Glomerular endothelial cell (primary cell): ENCODE data around the gene PRORP. TPM values are rescaled to one million over a fixed set of nuclear protein-coding genes. Genes with fewer than 3 reads are reported as not detected.
"Not testable (repeated sequence)": the region's sequence is repeated elsewhere in the genome, so short reads cannot be mapped to it uniquely, and the experiment has no call there.

Source experiments
- DNase-seq: peaks from one replicate; pipeline ENCODE4 v3.0.0-alpha.2; 2011; ENCODE audit warnings: low read depth, low spot score; ENCODE audit errors: extremely low read depth
- total RNA-seq: library from RNA; depleted of rRNA; stranded (reverse); fragments of >200 nt; gene quantifications from 2 replicates; pipeline ENCODE4 v1.2.3, GENCODE V29; 2015

PRORP gene
- total RNA-seq, 1 donor from 2014 or later, result 58.6 TPM

DNA sequence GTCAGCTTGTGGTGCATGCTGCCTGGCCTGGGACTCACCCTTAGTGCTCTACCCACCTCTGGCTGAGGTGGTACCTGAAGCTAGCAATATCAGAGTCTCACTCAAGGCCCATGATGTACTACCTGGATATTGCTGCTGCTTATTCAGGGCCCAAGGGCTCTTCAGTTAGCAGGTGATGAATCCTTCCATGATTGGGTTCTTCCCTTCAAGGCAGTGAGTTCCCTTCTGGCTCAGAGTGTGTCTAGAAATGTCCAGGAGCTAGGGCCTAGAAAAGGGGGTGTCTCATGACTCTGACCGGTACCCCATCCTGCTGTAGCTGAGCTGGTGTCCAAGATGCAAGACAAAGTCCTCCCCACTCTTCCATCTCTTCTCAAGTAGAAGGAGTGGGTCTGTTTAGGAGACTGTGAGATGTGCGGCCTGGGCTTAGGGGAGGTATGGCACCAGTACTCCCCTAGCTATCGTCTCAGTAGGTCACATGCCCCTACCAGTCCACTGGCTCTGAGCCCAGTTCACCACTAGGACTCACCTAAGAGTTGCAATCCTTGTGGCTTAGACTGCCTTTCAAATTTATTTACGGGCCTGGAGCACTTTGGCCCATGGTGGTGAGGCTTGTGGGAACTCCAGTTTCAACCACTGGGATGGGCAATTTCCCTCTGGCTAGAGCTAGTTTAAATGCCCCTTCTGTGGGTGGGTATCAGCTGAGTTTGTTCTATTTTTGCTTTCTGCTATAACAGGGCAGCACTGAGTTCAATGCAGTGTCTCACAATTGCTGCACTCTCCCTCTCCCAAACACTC lies 12.2 kb downstream of the PRORP start:
- no peak for DNase-seq

DNA sequence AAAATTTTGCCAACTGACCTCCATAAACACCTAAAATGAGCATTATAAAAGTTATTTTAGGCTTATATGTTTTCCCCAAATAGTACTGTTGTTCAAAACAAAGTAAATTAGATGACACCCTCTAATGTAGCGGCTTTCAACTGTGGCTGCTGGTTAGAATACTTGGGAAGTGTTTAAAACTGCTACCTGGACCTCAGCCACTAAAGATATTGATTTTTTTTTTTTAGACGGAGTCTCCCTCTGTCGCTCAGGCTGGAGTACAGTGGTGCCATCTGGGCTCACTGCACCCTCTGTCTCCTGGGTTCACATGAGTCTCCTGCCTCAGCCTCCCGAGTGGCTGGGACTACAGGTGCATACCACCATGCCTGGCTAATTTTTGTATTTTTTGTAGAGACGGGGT lies 16.2 kb downstream of the PRORP start:
- DNase-seq, result no peak

DNA sequence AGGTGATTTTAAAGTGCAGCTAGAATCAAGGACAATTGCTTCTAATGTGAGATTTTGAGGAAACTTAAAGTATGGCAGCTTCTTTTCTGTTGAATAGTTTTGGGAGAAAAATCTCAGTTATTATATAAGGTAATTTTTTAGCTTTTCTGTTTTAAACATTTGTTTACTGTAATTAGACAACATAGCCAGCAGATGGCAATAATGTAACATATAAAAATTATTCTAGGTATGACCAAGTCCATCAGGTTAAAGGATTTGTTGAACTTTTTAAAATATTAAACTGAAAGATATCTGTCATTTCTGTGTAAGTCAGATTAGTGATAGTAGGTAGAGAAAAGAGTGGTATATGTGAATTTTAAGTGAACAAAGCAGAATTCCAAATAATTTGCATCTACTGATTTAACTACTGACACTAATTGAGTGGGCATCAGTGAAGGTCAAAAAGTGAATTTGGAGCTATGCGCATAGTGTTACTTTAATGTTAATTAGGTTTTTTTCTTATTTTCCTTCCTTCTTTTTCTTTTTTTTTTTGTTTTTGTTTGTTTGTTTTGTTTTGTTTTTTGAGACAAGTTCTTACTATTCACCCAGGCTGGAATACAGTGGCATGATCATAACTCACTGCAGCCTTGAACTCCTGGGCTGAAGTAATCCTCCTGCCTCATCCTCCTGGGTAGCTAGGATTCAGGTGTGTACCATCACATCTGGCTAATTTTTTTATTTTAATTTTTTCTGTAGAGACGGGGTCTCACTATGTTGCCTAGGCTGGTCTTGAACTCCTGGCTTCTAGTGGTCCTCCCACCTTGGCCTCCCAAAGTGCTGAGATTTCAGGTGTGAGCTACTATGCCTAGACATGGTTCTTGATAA lies 18.6 kb downstream of the PRORP start:
- DNase-seq, result no peak

DNA sequence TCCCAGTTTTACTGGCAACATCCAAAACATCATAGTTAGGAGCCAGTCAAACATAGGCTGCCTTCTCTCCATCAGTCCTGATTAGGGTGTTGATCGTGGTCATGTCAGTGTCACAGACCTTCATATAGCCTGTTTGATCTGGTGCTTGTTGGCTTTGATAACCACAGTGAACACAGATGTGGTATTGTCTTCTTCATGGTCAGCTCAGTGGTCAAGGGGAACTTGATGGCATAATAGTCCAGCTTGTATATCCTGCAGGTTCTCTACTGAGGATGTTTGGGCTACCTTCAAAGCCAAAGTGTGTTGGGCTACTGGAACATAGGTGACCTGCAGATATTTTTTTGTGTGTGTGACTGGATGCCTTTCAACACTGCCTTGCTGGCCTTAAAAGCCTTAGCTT lies 21.7 kb downstream of the PRORP start:
- no peak for DNase-seq

DNA sequence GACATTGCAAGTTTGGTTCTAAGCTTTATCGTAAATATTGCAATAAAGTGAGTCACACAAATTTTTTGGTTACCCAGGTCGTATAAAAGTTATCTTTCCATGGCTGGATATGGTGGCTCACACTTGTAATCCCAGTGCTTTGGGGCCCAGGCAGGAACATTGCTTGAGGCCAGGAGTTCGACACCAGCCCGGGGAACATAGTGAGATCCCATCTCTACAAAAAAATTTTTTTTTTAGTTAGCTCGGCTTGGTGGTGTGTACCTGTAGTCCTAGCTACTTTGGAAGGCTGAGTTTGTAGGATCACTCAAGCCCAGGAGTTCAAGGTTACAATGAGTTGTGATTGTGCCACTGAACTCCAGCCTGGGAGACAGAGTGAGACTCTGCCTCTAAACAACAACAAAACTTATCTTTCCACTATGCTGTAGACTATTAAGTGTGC lies 24.4 kb downstream of the PRORP start:
- DNase-seq, result no peak

DNA sequence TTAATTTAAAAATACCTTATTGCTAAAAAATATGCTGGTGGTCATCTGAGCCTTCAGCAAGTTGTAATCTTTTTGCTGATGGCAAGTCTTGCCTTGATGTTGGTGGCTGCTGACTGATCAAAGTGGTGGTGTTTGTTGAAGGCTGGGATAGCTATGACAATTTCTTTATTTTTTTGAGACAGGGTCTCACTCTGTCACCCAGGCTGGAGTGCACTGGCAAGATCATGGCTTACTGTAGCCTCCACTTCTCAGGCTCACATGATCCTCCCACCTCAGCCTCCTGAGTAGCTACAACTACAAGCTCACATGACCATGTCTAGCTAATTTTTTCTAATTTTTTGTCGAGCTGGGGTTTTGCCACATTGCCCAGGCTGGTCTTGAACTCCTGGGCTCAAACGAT lies 24.8 kb downstream of the PRORP start:
- DNase-seq, result no peak

DNA sequence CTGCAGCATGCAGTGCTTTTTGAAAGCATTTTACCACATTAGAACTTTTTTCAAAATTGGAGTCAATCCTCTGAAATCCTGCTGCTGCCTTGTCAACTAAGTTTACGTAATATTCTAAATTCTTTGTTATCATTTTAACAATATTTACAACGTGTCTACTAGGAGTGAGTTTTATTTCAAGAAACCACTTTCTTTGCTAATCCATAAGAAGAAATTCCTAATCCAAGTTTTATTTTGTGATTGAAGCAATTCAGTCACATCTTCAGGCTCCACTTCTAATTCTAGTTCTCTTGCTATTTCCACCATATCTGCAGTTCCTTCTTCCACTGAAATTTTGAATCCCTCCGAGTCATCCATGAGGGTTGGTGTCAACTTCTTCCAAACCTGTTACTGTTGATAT lies 25.4 kb downstream of the PRORP start:
- no peak for DNase-seq

DNA sequence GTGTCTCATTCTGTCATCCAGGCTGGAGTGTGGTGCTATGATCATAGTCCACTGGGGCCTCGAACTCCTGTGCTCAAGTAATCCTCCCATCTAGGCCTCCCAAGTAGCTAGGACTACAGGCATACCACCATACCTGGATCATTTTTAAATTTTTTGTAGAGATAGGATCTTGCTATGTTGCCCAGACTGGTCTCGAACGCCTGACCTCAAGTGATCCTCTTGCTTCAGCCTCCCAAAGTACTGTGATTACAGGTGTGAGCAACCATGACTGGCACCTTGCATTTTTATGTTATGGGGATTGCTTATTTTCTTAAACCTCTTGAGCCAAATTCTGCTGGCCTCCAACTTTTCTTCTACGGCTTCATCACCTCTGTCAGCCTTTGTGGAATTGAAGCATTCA lies 26.9 kb downstream of the PRORP start:
- DNase-seq, result no peak

DNA sequence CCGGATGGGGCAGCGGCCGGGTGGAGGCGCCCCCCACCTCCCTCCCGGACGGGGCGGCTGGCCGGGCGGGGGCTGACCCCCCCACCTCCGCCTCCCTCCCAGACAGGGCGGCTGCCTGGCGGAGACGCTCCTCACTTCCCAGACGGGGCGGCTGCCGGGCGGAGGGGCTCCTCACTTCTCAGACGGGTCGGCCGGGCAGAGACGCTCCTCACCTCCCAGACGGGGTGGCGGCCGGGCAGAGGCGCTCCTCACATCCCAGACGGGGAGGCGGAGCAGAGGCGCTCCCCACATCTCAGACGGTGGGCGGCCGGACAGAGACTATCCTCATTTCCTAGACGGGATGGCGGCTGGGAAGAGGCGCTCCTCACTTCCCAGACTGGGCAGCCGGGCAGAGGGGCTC lies 30.2 kb downstream of the PRORP start:
- not testable (repeated sequence) for DNase-seq

DNA sequence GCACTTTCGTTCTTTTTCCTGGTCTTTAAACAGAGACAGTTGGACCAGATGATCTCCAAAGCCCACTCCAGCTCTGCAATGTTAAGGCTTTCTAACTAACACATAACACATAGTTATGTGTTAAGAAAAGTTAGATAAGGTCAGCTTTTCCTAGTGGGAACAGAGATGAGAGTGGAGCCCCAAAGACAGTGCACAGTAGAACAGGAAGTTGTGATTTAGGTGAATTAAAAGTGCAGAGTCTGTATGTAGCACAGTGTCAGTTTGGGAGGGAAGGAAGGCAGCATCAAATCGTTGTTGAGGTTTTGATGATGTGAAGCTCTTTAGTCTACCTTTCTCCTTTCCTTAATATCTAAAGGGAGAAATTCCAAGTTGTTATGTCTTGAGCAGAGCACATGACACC lies 31.7 kb downstream of the PRORP start:
- DNase-seq, result no peak

DNA sequence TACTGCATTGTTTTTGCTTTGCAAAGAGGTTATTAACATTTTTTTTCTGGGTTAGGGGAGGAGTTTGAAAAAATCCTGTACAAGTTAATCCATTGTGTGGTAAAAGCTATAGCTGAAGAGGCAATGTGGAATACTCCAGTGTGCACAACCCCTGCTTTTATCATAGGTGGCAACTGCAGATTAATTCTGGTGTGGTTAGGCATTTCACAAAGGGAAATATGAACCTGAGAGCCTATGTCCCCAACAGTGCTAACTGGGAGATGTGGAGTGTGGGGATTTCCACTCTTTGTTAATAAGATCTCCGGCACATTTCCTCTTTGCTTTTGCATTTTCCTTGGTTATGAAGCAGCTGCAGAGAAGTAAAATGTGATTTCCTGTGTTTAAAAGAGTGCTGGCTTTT lies 33.6 kb downstream of the PRORP start:
- DNase-seq, result no peak

DNA sequence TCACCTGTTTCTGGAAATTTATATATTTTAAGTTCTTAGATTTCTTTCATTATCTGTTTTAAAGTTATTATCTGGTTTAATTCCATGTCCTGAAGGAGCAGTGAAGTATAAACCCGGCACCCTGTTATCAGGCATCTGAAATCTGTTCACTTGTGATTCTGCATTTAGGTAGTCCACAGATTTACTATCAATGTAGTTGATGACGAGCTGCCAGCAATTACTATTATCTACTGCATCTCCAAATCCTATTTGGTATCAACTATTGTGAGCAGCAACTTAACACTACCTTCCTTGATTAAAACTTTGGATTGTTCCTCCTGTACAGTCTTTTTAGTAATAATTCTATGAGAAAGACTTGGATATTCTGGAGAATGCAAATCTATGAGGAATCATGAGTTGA lies 36.1 kb downstream of the PRORP start:
- no peak for DNase-seq

DNA sequence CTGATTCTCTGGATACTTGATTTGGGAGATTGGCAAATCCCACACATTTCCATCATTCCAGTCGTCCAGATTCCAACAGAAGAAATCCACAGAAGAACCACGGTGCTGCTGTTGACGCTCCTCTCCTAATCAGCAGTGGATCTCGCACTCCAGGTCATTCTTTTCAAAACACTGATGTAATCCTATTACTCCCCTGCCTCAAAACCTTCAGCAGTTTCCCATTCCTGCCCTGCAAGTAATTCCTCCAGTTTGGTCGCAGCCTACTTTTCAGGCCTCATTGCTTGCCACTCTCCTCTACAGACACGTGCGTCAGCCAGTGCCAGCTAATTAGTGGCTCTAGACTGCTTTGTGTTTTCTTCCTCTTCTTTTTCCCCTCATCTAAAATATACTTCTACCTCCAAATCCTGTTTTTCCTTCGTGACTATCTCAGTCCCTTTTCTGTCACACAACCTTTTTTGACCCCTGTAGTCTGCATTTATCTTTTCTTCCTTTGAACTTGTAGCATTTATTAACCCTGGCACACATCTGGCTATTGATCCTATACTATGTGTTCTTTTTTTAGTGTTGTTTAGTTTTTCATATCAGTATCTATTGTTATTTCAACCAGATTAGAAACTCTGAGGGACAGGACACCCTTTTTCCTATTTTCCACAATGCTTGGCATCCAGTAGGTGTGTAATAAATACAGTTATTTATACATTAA lies 36.8 kb downstream of the PRORP start:
- DNase-seq, result no peak

DNA sequence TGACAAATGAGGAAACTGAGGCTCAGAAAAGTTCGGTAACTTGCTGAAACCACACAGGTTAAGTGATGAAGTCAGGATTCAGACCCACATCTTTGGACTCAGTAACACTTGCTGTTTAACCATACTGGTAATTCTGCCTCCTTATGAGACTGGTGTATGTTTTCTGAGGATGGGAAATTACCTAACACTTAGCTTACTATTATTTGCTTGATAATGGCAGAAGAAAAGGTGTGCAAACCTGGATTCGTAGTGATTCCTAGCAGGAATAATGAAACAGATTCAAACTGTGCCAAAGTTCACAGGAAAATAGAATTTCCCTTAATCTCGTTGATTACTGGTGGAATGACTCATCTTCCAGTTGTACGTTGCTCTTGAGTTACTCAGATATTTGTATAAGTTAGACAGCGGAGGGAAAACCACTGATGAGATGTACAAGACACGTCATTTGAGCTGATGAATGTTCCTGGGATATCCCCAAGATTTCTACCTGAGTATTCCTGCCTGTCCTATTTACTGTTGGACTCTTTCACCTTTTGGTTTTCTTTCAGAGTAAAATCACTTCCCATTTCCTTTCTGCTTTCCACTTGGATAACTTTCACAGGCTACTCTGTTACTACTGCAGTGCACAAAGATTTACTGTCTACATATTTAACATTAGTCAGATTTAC lies 37.5 kb downstream of the PRORP start:
- peak; percentile 80 for DNase-seq

DNA sequence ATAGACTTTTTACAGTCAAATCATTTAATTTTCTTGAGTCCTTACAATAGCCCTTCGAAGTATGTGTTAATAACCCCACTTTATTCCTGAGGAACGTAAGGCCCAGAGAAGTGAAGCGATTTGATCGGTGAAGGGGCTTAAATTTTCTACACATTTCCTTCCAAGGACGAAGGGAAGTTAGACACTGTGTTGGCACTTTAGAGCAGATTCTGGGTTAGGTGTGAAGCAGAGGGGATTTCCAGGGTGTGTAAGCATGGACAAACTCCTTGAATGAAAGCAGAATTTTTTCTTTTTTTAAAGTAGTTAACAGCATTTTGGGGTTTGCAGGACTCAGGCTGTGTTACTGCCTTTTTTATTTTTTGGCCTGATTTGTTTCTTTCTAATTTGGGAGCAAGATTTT lies 38.9 kb downstream of the PRORP start:
- DNase-seq, result no peak

DNA sequence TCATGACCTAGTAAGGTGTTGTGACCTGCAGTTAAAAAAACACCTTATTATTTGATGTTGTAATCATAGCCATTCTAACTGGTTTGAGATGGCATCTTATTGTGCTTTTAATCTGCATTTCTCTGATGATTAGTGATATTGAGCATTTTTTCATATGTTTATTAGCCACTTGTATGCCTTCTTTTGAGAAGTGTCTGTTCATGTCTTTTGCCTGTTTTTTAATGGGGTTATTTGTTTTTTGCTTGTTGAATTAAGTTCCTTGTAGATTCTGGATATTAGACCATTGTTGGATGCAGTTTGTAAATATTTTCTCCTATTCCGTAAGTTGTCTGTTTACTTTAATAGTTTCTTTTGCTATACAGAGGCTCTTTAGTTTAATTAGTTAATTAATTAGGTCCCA lies 41.0 kb downstream of the PRORP start:
- no peak for DNase-seq

DNA sequence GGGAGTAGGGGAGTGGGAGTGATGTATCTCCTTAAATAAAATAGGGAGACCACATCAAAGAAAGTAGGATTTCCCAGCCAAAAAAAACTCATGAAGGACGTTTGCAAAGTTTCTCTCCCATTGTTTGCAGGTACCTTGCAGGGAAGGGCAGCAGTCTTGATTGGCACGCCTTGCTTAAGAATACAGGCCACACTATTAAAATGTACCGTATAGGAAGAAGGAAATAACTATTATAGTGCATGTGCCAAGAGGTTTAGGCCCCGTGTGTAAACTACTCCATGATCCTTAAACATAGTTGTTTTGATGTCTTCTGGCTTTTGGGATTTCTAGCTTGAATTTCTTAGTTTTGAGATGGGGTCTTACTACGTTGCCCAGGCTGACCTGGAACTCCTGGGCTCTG lies 42.5 kb downstream of the PRORP start:
- no peak for DNase-seq

DNA sequence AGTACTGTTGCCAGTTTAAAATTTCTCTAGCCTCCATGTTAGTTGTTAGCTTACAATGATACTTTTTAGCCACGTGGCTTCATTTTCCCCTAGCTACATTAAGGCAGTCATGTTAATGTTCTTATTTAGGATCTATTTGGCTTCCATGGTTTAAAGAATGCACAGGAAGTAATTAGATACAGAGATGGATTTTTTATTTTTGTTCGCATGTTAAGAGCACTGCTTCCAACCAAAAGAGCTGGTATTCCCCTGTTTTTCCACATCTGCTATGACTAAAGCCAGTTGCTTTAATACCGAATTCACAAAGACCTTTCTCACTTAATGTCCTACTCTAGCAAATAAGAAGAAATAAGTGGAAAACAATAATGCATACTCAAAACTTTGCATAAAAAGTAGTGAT lies 45.1 kb downstream of the PRORP start:
- DNase-seq, result no peak
